ENCODE data around the gene VSTM2A. TPM values are rescaled to one million over a fixed set of nuclear protein-coding genes. Genes with fewer than 3 reads are reported as not detected.
"Not testable (repeated sequence)": the region's sequence is repeated elsewhere in the genome, so short reads cannot be mapped to it uniquely, and the experiment has no call there.

Gene VSTM2A
- not detected for polyA plus RNA-seq (ENCODE audit: insufficient read length)

- no peak for DNase-seq
Measured at GRCh38 chr7:54541669-54542625, at the start of gene VSTM2A. Gene VSTM2A (plus strand): TSS chr7:54542375. CDS start chr7:54542731, 356 bp downstream.

GRCh38 chr7:54504531-54504930 is 37.6 kb upstream of the VSTM2A start:
- not testable (repeated sequence) for DNase-seq

- no peak for DNase-seq
Measured at GRCh38 chr7:54529568-54529967, 12.6 kb upstream of the VSTM2A start.

GRCh38 chr7:54538122-54538521 is 4.1 kb upstream of the VSTM2A start:
- DNase-seq: no peak

GRCh38 chr7:54543051-54543488 is 895 bp downstream of the VSTM2A start:
- DNase-seq: no peak

GRCh38 chr7:54544149-54544526 is 2.0 kb downstream of the VSTM2A start:
- no peak for DNase-seq

- no peak for DNase-seq
Measured at GRCh38 chr7:54544527-54545240, 2.5 kb downstream of the VSTM2A start.

GRCh38 chr7:54545241-54545563 is 3.0 kb downstream of the VSTM2A start:
- no peak for DNase-seq

GRCh38 chr7:54546081-54546985 is 4.2 kb downstream of the VSTM2A start:
- DNase-seq: no peak

GRCh38 chr7:54546986-54547314 is 4.8 kb downstream of the VSTM2A start:
- no peak for DNase-seq

- no peak for DNase-seq
Measured at GRCh38 chr7:54550471-54550870, 8.3 kb downstream of the VSTM2A start.

GRCh38 chr7:54556121-54556520 is 13.9 kb downstream of the VSTM2A start:
- no peak for DNase-seq

- no peak for DNase-seq
Measured at GRCh38 chr7:54559401-54559800, 17.2 kb downstream of the VSTM2A start.

GRCh38 chr7:54560198-54560597 is 18.0 kb downstream of the VSTM2A start:
- no peak for DNase-seq

- no peak for DNase-seq
Measured at GRCh38 chr7:54560723-54561122, 18.5 kb downstream of the VSTM2A start.

GRCh38 chr7:54563329-54563916 is 21.2 kb downstream of the VSTM2A start:
- no peak for DNase-seq

GRCh38 chr7:54565432-54565831 is 23.3 kb downstream of the VSTM2A start:
- DNase-seq: no peak

GRCh38 chr7:54581511-54581910 is 39.3 kb downstream of the VSTM2A start:
- DNase-seq: no peak

GRCh38 chr7:54591404-54592386 is 49.5 kb downstream of the VSTM2A start:
- no peak for DNase-seq

GRCh38 chr7:54596747-54597146 is 54.6 kb downstream of the VSTM2A start:
- DNase-seq: no peak

GRCh38 chr7:54615537-54615936 is 73.4 kb downstream of the VSTM2A start:
- DNase-seq: no peak
